ENCODE results near the gene PCED1B.
A peak's percentile ranks its signal among the peaks of the same experiment; 100 is the strongest.
"Not testable (repeated sequence)": the region's sequence is repeated elsewhere in the genome, so short reads cannot be mapped to it uniquely, and the experiment has no call there.

Gene PCED1B

DNA sequence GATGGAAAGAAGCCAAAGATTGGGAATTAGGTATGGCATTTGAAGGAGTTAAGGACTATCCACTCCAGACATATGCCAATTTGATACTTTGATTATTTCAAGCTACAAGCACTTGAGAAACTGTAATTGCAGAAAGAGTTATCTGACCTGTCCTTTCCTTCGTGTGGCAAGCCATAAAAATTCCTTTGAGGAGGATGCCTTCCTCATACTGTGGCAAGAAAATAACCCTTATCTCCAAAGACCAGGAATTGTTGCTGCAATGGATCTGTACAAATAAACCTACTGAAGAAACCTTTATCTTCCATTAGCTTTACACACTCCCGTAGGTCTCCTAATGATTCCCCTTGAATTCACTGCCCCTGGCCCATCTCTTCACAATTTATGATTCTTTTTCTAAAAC lies 165.4 kb downstream of the PCED1B start:
- DNase-seq, result no peak

DNA sequence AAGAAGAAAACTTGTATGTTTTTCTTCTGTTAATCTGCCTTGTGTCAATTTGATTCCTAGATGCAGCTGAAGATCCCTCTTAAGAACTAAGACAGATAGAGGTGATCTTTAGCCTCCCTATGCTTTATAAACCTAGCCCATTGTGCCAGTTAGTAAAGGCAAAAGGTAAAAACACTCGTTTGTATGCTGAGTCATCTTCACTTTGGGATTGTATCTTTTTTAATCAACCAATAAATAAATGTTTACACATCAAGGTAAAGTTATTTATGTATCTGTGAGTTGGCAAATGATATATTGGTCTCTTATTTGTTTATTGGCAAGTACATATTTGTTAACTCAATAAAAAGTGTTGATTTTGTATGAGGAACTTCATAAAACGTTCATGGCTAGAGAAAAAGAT lies 166.2 kb downstream of the PCED1B start:
- DNase-seq, result no peak

GRCh38 chr12:47247418-47247817 lies 168.0 kb downstream of the PCED1B start:
- DNase-seq, result no peak

GRCh38 chr12:47249082-47249481 lies 169.7 kb downstream of the PCED1B start:
- DNase-seq, result no peak

DNA sequence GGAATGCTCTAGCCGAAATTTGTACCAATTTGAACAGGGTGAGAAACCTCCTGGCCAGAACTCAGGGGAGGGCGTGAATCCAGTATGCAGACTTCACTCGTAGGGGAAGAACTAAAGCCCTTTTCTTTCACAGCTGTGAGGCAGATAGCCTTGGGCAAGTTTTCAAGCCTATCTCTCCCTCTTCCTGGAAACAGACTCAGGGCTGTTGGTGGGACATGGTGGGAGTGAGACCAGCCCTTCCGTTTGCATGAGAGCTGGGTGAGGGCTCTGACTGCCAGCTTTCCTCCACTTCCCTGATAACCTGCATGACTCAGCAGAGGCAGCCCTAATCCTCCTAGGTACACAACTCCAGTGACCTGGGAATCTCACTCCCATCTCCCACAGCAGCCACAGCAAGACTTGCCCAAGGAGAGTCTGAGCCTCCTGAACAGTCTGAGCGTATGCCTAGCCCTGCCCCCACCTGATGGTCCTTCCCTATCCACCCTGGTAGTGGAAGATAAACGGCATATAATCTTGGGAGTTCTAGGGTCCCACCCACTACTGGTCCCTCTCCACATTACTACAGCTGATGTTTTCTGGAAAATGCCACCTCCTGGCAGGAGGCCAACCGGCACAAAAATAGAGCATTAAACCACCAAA lies 170.4 kb downstream of the PCED1B start:
- DNase-seq, result no peak

- no peak for DNase-seq
These were observed 172.5 kb downstream of the PCED1B start for GRCh38 chr12:47251919-47252318.

- no peak for DNase-seq
These were observed 185.5 kb downstream of the PCED1B start for GRCh38 chr12:47264951-47265350.

DNA sequence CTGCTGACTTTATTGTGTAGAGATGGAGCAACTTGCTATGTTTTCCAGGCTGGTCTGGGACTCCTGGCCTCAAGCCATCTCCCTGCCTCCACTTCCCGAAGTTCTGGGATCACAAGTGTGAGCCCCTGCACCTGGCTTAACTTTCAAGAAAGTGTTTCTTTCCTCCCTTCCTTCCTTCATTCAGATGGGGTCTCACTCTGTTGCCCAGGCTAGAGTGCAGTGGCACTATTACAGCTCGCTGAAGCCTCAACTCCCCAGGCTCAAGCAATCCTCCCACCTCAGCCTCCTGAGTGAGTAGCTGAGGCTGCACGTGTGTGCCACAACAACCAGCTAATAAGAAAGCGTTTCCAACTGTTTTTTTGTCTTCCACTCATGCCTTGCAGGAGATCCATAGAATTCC lies 186.0 kb downstream of the PCED1B start:
- no peak for DNase-seq

GRCh38 chr12:47267571-47267970 lies 188.2 kb downstream of the PCED1B start:
- no peak for DNase-seq

- no peak for DNase-seq
These were observed 189.4 kb downstream of the PCED1B start for GRCh38 chr12:47268501-47269454.

- no peak for DNase-seq
These were observed 190.5 kb downstream of the PCED1B start for GRCh38 chr12:47269916-47270315.

DNA sequence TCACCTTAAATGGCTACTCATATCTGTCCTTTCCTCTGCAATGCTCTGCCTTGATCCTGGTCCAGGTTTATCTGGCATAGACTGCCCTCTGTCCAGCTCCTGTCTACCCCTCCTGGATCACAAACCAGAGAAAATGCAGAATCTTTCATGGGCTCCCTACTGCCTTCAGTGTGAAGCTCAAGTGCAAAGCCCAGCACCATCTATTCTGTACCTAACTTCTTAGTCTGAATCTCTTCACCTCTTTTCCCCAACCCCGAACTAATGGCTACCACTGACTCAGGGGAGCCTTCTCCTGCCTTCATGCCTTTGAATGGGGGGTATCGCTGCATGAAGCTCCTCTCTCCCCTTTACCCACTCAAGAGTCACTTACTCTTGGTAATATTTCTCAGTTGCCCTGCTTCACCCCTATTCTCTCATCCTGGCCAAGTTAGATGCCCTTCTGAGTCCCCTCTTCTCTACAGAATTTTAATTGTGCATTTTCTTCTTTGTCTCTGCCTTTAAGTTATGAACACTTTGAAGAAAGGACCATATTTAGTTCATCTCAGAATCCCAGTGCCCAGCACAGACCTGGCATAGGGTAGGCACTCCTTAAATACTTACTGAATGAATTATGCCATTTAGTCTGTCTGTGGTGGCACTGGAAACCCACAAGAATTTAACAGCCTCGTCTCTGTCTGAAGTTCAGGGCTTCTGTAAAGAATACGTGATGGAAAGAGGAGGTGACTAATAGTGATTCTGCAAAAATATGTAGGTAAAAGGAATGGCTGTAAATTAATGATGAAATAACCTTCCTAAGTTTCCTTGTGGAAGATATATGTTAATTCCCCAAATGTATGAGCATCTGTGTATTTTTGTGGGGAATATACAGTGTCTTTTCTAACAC lies 191.6 kb downstream of the PCED1B start:
- DNase-seq, result peak; percentile 42

- DNase-seq, result no peak
These were observed 192.4 kb downstream of the PCED1B start for GRCh38 chr12:47271800-47272239.

DNA sequence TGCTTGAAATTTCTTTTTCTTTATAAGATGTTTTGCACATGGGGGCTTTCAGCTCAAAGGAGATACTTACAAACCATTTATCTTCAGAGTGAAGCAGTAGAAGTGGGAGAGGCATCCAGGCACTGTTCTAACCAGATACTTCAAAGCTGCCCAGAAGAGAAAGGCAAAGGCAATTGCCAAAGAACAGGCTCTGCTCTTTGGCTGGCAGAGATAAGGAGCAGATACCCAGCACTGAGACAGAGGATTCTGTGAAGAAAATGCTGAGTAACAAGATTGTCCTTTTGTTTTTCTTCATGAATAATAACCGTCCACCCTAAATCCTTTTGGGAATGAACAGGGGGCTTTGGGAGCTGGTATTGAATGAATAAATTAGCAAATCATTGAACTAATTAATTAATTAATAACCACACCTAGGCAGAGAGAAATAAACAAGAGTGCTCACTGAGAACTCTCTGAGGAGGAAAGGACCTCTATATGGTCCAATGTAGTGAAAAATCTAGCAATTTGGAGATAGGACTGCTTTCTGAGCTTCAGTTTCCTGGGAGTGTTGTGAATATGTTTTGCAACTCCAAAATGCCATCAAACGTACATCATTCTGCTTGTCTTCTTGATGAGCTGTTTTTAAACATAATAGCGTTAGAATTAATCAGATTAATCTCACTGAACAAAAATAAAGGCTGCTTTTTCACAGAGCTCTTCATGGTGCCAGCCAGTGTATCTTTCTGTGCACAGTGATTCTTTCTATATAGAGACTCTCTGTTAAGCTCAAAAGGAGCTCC lies 193.2 kb downstream of the PCED1B start:
- no peak for DNase-seq

GRCh38 chr12:47273191-47273626 lies 193.8 kb downstream of the PCED1B start:
- no peak for DNase-seq

DNA sequence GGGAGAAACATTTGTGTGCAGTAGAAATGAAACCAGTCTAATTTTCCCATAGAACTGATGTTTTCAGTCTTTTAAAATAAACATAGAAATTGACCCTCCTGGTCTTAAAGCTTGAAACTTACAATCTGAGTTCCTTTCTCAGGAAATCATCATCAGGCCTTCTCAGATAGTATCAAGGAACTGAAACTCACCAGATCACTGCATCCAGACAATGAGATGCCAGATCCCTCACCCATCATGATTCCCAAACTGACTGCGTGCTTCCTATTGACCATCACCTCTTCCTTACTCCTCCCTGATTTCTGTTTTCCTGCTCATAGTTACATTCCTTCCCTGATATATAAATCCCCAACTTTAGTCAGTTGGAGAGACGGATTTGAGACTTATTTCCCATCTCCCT lies 195.3 kb downstream of the PCED1B start:
- DNase-seq, result no peak

DNA sequence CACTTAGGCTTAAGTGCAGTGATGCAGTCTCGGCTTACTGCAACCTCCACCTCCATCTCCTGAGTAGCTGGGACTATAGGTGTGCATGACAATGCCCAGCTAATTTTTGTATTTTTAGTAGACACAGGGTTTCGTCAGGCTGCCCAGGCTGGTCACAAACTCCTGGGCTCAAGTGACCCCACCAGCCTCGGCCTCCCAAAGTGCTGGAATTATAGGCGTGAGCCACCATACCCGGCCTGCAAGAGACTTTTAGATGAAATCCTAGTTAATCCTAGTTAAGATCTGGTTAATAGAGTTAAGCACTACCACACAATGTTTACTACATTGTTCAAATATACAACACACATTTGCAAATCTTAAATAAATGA lies 196.8 kb downstream of the PCED1B start:
- DNase-seq, result no peak

DNA sequence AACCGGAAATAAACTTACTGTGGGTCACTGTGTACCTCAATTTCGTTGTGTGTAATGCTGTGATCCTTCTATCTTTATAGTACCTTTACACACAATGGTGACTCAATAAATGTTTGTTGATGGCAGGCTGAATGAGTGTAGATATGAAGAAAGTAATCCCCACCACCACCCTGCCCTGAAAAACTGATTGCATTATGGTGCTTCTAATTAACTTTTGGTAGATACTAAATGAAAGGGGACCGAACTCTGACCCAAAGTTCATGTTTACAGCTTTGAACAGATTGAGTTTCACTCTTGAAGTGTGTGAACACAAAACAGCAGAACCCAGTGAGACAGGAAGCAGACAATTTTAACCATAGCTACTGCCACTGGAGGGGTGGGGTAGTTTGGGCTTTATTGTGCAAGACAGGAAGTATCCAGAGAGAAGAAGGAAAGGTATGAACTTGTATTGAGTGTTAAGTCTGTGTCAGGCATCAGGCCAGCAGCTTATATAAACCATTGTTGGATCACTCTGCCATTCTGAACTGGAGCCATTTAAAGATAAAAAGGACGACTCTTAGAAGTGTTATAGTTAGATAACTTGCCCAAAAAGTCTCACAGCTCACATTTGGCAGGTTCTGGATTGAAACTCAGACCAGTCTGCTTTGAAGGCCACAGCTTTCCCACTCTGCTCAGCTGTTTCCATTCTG lies 197.3 kb downstream of the PCED1B start:
- DNase-seq, result peak; percentile 54

GRCh38 chr12:47277972-47278448 lies 198.6 kb downstream of the PCED1B start:
- no peak for DNase-seq

- not testable (repeated sequence) for DNase-seq
These were observed 200.3 kb downstream of the PCED1B start for GRCh38 chr12:47279758-47280157.

DNA sequence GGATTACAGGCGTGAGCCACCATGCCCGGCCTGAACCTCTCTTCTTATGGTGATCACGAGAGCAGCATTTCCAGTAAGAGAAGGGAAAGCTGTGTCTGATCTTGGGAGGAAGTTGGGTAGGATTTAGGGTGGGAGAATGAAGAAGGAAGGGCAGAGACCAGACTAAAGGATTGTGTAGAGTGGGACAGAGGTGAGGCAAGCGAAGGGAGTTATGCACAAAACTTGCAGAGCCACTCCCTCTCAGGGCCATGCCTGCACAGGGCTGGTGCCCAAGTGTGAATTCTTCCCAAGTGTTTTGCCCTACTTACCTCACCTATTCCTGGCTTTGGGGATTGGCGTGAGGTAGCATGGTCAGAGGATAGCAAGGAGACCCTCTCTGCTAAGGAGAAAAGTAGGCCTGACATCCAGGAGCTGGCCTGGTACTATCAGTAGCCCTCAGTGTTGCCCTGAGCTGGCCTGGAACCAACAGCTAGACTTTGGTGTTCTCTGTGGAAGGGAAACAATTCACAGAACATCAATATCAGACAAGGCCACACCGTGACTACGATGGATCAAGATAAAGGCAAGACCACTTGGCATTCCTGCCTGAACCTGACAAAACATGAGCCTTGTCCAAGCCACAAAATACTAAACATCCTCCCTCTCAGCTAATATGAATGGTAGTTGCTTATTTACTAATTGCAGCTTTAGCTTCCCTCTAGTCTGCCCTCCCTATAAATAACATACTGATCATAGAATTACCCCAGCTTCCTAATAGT lies 201.3 kb downstream of the PCED1B start:
- DNase-seq, result no peak
